WTC11 (cell line): ENCODE results near the gene GALNT18. TPM values are rescaled to one million over a fixed set of nuclear protein-coding genes. Genes with fewer than 3 reads are reported as not detected.
A peak's percentile ranks its signal among the peaks of the same experiment; 100 is the strongest.

Source experiments
- ATAC-seq: fragments of 200-7000 bp; cut with Tn5 transposase; 2 replicates; pipeline ENCODE4 v1.10.0; 2021; ENCODE audit warnings: mild to moderate bottlenecking, moderate library complexity
- CTCF ChIA-PET: fragments of 300-600 bp; sonication (Branson Sonifier 250); formaldehyde crosslinking; loops from one replicate; lab custom pipeline; 2021; ENCODE audit warnings: antibody characterized with exemption; lab: Charles Lee
- POLR2A ChIA-PET: fragments of 350-600 bp; sonication (Branson Sonifier 250); formaldehyde crosslinking; loops from one replicate; lab custom pipeline; 2021; ENCODE audit warnings: antibody characterized with exemption; lab: Charles Lee
- DNase-seq: peaks from one replicate; pipeline ENCODE4 v3.0.0; 2021; ENCODE audit warnings: low spot score
- H3K27ac Mint-ChIP-seq: 2 replicates; pipeline ENCODE4 v1.8.0; 2021; ENCODE audit warnings: mixed read lengths
- H3K27me3 Mint-ChIP-seq: 2 replicates; pipeline ENCODE4 v1.8.0; 2021; ENCODE audit warnings: low read depth, mild to moderate bottlenecking, moderate library complexity, mixed read lengths
- H3K36me3 Mint-ChIP-seq: 2 replicates; pipeline ENCODE4 v1.8.0; 2021; ENCODE audit warnings: mixed read lengths
- H3K4me1 Mint-ChIP-seq: 2 replicates; pipeline ENCODE4 v1.8.0; 2022; ENCODE audit warnings: mixed read lengths
- H3K4me3 Mint-ChIP-seq: 2 replicates; pipeline ENCODE4 v1.8.0; 2021; ENCODE audit warnings: mild to moderate bottlenecking, moderate library complexity, mixed read lengths
- H3K9me3 Mint-ChIP-seq: 2 replicates; pipeline ENCODE4 v1.8.0; 2021; ENCODE audit warnings: mixed read lengths
- CREB1 ChIP-seq: sonication (generic); formaldehyde crosslinking; IDR thresholded peaks from 2 replicates; pipeline ENCODE4 v1.8.0; 2023; ENCODE audit warnings: mild to moderate bottlenecking, missing genetic modification reagents
- ELF4 ChIP-seq: sonication (generic); formaldehyde crosslinking; IDR thresholded peaks from 2 replicates; pipeline ENCODE4 v1.8.1; 2022; ENCODE audit warnings: low read depth, mild to moderate bottlenecking, moderate library complexity, missing genetic modification reagents
- EMX1 ChIP-seq: fragments of 250-450 bp; sonication (Bioruptor Pico); IDR thresholded peaks from 2 replicates; pipeline ENCODE4 v1.8.0; 2021; ENCODE audit warnings: mild to moderate bottlenecking
- ESRRA ChIP-seq: sonication (generic); formaldehyde crosslinking; IDR thresholded peaks from 2 replicates; pipeline ENCODE4 v1.8.1; 2022; ENCODE audit warnings: mild to moderate bottlenecking, missing genetic modification reagents, borderline replicate concordance
- FOXJ3 ChIP-seq: sonication (generic); formaldehyde crosslinking; IDR thresholded peaks from 2 replicates; pipeline ENCODE4 v1.9.0; 2021; ENCODE audit warnings: missing genetic modification reagents, mild to moderate bottlenecking, borderline replicate concordance
- GABPB1 ChIP-seq: sonication (generic); formaldehyde crosslinking; IDR thresholded peaks from 2 replicates; pipeline ENCODE4 v1.8.1; 2023; ENCODE audit warnings: mild to moderate bottlenecking, missing genetic modification reagents
- GRHL2 ChIP-seq: fragments of 250-450 bp; sonication (Bioruptor Pico); IDR thresholded peaks from 2 replicates; pipeline ENCODE4 v1.8.0; 2022; ENCODE audit warnings: mild to moderate bottlenecking, moderate library complexity; ENCODE audit not compliant: insufficient replicate concordance, severe bottlenecking
- JAZF1 ChIP-seq: fragments of 250-450 bp; sonication (Bioruptor Pico); IDR thresholded peaks from 2 replicates; pipeline ENCODE4 v1.9.0; 2021; ENCODE audit warnings: moderate library complexity, mild to moderate bottlenecking, inconsistent platforms
- MYBL2 ChIP-seq: sonication (generic); formaldehyde crosslinking; IDR thresholded peaks from 2 replicates; pipeline ENCODE4 v1.8.1; 2023; ENCODE audit warnings: mild to moderate bottlenecking, moderate library complexity, missing genetic modification reagents
- NFE2L1 ChIP-seq: sonication (generic); formaldehyde crosslinking; IDR thresholded peaks from 2 replicates; pipeline ENCODE4 v1.8.1; 2023; ENCODE audit warnings: missing genetic modification reagents
- NFYB ChIP-seq: sonication (generic); formaldehyde crosslinking; conservative IDR thresholded peaks from 2 replicates; pipeline ENCODE4 v1.8.0; 2022; ENCODE audit warnings: low read depth, missing genetic modification reagents
- NR1H2 ChIP-seq: sonication (generic); formaldehyde crosslinking; IDR thresholded peaks from 2 replicates; pipeline ENCODE4 v1.9.0; 2021; ENCODE audit warnings: mild to moderate bottlenecking, moderate library complexity, missing genetic modification reagents
- OVOL2 ChIP-seq: fragments of 250-450 bp; sonication (Bioruptor Pico); IDR thresholded peaks from 2 replicates; pipeline ENCODE4 v1.9.0; 2021; ENCODE audit warnings: mild to moderate bottlenecking, borderline replicate concordance
- RELA ChIP-seq: sonication (generic); formaldehyde crosslinking; IDR thresholded peaks from 2 replicates; pipeline ENCODE4 v1.8.1; 2022; ENCODE audit warnings: missing genetic modification reagents, mild to moderate bottlenecking, borderline replicate concordance
- SOX15 ChIP-seq: fragments of 250-450 bp; sonication (Bioruptor Pico); IDR thresholded peaks from 2 replicates; pipeline ENCODE4 v1.9.0; 2021; ENCODE audit warnings: mild to moderate bottlenecking
- SP1 ChIP-seq: sonication (generic); formaldehyde crosslinking; conservative IDR thresholded peaks from 2 replicates; pipeline ENCODE4 v1.8.1; 2022; ENCODE audit warnings: missing genetic modification reagents
- ZNF219 ChIP-seq: sonication (generic); formaldehyde crosslinking; IDR thresholded peaks from 2 replicates; pipeline ENCODE4 v1.8.0; 2023; ENCODE audit warnings: missing genetic modification reagents, mild to moderate bottlenecking, borderline replicate concordance
- ZNF671 ChIP-seq: fragments of 250-450 bp; sonication (Bioruptor Pico); IDR thresholded peaks from 2 replicates; pipeline ENCODE4 v1.8.0; 2021; ENCODE audit warnings: mild to moderate bottlenecking
- total RNA-seq: library from RNA; stranded (reverse); gene quantifications from 3 replicates; pipeline ENCODE4 v1.2.3, GENCODE V29; 2021
- TF ChIP-seq, protein P1 (sequence below): sonication (generic); formaldehyde crosslinking; IDR thresholded peaks from 2 replicates; pipeline ENCODE4 v1.8.0; 2022; ENCODE audit warnings: mild to moderate bottlenecking, missing genetic modification reagents
- TF ChIP-seq, protein P2 (sequence below): sonication (generic); formaldehyde crosslinking; IDR thresholded peaks from 2 replicates; pipeline ENCODE4 v1.8.0; 2023; ENCODE audit warnings: missing genetic modification reagents, mild to moderate bottlenecking, borderline replicate concordance
- TF ChIP-seq, protein P3 (sequence below): fragments of 250-450 bp; sonication (Bioruptor Pico); conservative IDR thresholded peaks from 2 replicates; pipeline ENCODE4 v1.9.0; 2021; ENCODE audit warnings: mild to moderate bottlenecking
- TF ChIP-seq, protein P4 (sequence below): fragments of 200-600 bp; IDR thresholded peaks from 2 replicates; pipeline ENCODE4 v1.8.0; 2022; ENCODE audit warnings: antibody characterized with exemption
- TF ChIP-seq, protein P5 (sequence below): fragments of 250-450 bp; sonication (Bioruptor Pico); IDR thresholded peaks from 2 replicates; pipeline ENCODE4 v1.9.0; 2021; ENCODE audit warnings: mild to moderate bottlenecking
- TF ChIP-seq, protein P6 (sequence below): sonication (generic); formaldehyde crosslinking; IDR thresholded peaks from 2 replicates; pipeline ENCODE4 v1.8.0; 2022; ENCODE audit warnings: mild to moderate bottlenecking, missing genetic modification reagents

Gene GALNT18
- total RNA-seq, 1 experiment from 2014 or later = 5.0 TPM

DNA sequence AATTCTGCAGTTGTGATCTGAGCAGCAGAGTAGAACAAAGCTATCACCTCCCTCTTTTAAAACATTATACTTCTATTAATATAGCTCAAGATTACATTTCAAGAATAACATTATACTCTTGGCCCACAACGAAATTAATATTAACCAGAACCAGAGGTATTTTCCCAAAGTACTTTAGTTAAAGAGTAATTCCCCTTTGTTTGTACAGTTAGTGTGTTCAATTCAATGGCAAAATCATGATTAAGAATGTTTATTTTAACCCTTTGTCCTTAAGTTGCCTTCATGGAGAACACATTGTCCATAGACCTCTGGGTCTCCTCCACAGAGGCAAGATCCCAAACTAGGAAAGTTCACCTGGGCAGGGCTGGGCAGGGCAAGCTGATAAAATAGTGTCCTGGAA lies 180.7 kb downstream of the GALNT18 start:
- no peak overlapping the region for H3K27ac Mint-ChIP-seq
- ATAC-seq = no peak
- TF ChIP-seq OVOL2 (no peak), NFE2L1 (CRISPR knock-in tag) (no peak), FOXJ3 (CRISPR knock-in tag) (no peak), SOX15 (CRISPR knock-in tag) (no peak), ZNF671 (CRISPR knock-in tag) (no peak), NR1H2 (no peak), ZNF219 (CRISPR knock-in tag) (no peak)
- TF ChIP-seq, protein P1, sequence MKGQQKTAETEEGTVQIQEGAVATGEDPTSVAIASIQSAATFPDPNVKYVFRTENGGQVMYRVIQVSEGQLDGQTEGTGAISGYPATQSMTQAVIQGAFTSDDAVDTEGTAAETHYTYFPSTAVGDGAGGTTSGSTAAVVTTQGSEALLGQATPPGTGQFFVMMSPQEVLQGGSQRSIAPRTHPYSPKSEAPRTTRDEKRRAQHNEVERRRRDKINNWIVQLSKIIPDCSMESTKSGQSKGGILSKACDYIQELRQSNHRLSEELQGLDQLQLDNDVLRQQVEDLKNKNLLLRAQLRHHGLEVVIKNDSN (CRISPR knock-in tag) = no peak
- H3K4me3 Mint-ChIP-seq = no peak overlapping the region
- POLR2A ChIA-PET = no interaction called here
- H3K9me3 Mint-ChIP-seq = no peaks in the 10 kb centered on the region
- no peak for DNase-seq
- peaks cover 12% of the 10 kb centered on the region for H3K4me1 Mint-ChIP-seq
- H3K27me3 Mint-ChIP-seq = no peaks in the 10 kb centered on the region; the same call in 1 of the 2 replicates
- H3K36me3 Mint-ChIP-seq = no peaks in the 10 kb centered on the region
- CTCF ChIA-PET = no interaction called here

DNA sequence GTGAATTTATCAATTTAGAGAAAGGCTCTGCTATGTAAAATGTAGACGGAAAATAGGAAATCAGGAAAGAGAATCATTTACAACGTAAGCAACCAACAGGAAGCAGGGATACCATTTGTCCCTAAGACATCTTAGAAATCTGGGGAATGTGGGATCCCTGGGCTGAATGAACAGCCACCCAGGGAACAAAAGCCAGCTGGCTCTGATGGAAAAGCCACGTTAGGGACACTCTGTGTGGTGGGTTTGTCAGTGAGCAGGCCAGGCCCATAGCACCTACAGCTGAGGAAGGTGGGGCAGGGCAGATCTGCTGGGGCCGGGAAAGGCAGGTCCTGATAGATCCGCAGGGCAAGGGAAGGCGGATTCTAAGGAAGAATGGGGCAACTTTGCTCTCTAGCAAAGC lies 181.7 kb downstream of the GALNT18 start:
- DNase-seq (no peak), ATAC-seq (peak; percentile 76)
- H3K27ac Mint-ChIP-seq = no peak overlapping the region
- H3K9me3 Mint-ChIP-seq = no peaks in the 10 kb centered on the region
- H3K4me3 Mint-ChIP-seq = no peak overlapping the region
- peaks cover 15% of the 10 kb centered on the region for H3K4me1 Mint-ChIP-seq
- no peaks in the 10 kb centered on the region for H3K36me3 Mint-ChIP-seq
- ChIA-PET POLR2A (no interaction called here), CTCF (no interaction called here)
- H3K27me3 Mint-ChIP-seq = no peaks in the 10 kb centered on the region; the same call in 1 of the 2 replicates
- TF ChIP-seq, protein P2, sequence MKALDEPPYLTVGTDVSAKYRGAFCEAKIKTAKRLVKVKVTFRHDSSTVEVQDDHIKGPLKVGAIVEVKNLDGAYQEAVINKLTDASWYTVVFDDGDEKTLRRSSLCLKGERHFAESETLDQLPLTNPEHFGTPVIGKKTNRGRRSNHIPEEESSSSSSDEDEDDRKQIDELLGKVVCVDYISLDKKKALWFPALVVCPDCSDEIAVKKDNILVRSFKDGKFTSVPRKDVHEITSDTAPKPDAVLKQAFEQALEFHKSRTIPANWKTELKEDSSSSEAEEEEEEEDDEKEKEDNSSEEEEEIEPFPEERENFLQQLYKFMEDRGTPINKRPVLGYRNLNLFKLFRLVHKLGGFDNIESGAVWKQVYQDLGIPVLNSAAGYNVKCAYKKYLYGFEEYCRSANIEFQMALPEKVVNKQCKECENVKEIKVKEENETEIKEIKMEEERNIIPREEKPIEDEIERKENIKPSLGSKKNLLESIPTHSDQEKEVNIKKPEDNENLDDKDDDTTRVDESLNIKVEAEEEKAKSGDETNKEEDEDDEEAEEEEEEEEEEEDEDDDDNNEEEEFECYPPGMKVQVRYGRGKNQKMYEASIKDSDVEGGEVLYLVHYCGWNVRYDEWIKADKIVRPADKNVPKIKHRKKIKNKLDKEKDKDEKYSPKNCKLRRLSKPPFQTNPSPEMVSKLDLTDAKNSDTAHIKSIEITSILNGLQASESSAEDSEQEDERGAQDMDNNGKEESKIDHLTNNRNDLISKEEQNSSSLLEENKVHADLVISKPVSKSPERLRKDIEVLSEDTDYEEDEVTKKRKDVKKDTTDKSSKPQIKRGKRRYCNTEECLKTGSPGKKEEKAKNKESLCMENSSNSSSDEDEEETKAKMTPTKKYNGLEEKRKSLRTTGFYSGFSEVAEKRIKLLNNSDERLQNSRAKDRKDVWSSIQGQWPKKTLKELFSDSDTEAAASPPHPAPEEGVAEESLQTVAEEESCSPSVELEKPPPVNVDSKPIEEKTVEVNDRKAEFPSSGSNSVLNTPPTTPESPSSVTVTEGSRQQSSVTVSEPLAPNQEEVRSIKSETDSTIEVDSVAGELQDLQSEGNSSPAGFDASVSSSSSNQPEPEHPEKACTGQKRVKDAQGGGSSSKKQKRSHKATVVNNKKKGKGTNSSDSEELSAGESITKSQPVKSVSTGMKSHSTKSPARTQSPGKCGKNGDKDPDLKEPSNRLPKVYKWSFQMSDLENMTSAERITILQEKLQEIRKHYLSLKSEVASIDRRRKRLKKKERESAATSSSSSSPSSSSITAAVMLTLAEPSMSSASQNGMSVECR (CRISPR knock-in tag) = no peak
- no peak for TF ChIP-seq JAZF1
- no peak for TF ChIP-seq SP1 (CRISPR knock-in tag)
- no peak for TF ChIP-seq GRHL2
- no peak for TF ChIP-seq GABPB1
- TF ChIP-seq, protein P3, sequence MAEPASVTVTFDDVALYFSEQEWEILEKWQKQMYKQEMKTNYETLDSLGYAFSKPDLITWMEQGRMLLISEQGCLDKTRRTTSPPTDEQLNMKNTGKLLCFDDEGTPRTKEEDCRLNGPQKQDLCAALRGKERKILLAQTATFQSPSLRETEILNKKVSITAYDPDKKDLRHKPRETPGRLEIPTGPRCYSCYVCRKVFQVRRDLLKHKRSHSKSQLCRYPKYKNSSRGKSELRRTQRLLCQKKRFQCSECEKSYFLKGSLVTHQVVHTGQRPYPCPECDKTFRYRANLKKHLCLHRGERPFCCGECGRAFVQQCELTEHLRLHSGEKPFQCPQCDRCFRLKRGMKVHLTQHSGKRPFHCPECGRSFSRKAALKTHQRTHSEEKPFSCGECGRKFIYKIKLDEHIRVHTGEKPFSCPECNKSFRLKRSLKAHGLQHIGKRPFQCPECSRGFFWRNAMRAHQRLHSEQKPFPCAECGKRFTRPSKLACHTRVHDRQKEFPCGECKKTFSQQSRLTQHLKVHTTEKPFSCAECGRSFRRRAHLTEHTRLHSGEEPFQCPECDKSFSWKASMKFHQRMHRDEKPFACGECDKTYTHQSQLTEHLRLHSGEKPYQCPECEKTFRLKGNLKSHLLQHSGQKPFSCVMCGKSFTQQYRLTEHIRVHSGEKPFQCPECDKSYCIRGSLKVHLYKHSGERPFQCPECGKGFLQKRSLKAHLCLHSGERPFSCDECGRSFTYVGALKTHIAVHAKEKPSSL (CRISPR knock-in tag) = no peak
- TF ChIP-seq, protein P4, sequence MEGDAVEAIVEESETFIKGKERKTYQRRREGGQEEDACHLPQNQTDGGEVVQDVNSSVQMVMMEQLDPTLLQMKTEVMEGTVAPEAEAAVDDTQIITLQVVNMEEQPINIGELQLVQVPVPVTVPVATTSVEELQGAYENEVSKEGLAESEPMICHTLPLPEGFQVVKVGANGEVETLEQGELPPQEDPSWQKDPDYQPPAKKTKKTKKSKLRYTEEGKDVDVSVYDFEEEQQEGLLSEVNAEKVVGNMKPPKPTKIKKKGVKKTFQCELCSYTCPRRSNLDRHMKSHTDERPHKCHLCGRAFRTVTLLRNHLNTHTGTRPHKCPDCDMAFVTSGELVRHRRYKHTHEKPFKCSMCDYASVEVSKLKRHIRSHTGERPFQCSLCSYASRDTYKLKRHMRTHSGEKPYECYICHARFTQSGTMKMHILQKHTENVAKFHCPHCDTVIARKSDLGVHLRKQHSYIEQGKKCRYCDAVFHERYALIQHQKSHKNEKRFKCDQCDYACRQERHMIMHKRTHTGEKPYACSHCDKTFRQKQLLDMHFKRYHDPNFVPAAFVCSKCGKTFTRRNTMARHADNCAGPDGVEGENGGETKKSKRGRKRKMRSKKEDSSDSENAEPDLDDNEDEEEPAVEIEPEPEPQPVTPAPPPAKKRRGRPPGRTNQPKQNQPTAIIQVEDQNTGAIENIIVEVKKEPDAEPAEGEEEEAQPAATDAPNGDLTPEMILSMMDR = no peak
- TF ChIP-seq RELA (CRISPR knock-in tag) = no peak
- TF ChIP-seq MYBL2 = no peak
- no peak for TF ChIP-seq EMX1 (CRISPR knock-in tag)
- no peak for TF ChIP-seq CREB1 (CRISPR knock-in tag)
- no peak for TF ChIP-seq ESRRA
- TF ChIP-seq NFYB = no peak
- TF ChIP-seq, protein P5, sequence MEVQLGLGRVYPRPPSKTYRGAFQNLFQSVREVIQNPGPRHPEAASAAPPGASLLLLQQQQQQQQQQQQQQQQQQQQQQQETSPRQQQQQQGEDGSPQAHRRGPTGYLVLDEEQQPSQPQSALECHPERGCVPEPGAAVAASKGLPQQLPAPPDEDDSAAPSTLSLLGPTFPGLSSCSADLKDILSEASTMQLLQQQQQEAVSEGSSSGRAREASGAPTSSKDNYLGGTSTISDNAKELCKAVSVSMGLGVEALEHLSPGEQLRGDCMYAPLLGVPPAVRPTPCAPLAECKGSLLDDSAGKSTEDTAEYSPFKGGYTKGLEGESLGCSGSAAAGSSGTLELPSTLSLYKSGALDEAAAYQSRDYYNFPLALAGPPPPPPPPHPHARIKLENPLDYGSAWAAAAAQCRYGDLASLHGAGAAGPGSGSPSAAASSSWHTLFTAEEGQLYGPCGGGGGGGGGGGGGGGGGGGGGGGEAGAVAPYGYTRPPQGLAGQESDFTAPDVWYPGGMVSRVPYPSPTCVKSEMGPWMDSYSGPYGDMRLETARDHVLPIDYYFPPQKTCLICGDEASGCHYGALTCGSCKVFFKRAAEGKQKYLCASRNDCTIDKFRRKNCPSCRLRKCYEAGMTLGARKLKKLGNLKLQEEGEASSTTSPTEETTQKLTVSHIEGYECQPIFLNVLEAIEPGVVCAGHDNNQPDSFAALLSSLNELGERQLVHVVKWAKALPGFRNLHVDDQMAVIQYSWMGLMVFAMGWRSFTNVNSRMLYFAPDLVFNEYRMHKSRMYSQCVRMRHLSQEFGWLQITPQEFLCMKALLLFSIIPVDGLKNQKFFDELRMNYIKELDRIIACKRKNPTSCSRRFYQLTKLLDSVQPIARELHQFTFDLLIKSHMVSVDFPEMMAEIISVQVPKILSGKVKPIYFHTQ (CRISPR knock-in tag) = no peak
- TF ChIP-seq ELF4 = no peak
- TF ChIP-seq, protein P6, sequence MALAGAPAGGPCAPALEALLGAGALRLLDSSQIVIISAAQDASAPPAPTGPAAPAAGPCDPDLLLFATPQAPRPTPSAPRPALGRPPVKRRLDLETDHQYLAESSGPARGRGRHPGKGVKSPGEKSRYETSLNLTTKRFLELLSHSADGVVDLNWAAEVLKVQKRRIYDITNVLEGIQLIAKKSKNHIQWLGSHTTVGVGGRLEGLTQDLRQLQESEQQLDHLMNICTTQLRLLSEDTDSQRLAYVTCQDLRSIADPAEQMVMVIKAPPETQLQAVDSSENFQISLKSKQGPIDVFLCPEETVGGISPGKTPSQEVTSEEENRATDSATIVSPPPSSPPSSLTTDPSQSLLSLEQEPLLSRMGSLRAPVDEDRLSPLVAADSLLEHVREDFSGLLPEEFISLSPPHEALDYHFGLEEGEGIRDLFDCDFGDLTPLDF (CRISPR knock-in tag) = no peak
